SK-N-SH (cell line): ENCODE measurements around the gene MAP1LC3A. TPM values are rescaled to one million over a fixed set of nuclear protein-coding genes. Genes with fewer than 3 reads are reported as not detected.
A peak's percentile ranks its signal among the peaks of the same experiment; 100 is the strongest.

ENCODE experiments used
- CTCF ChIA-PET: fragments of 300-600, 350-600 bp; formaldehyde crosslinking; extraction: SDS; loops from one replicate; lab custom pipeline; 2021; lab: Yijun Ruan, JAX
- POLR2A ChIA-PET: fragments of 350-600 bp; sonication (Branson Sonifier 250); formaldehyde crosslinking; extraction: SDS; loops from one replicate; lab custom pipeline; 2020; ENCODE audit warnings: antibody characterized with exemption, inconsistent platforms; lab: Yijun Ruan, JAX
- DNase-seq: peaks from one replicate; pipeline ENCODE4 v3.0.0; 2012
- H2AFZ ChIP-seq: fragments of 200-600 bp; sonication (generic); 2 replicates; pipeline ENCODE4 v1.8.1; 2016; ENCODE audit warnings: antibody characterized with exemption, mild to moderate bottlenecking, low read depth
- H3F3A ChIP-seq: fragments of 200-600 bp; sonication (generic); replicated peaks from 2 replicates; pipeline ENCODE3; 2016; ENCODE audit warnings: antibody characterized with exemption, mild to moderate bottlenecking; ENCODE audit not compliant: insufficient read depth
- H3K27ac ChIP-seq, 2 experiments: fragments of 200-500 bp in 1 of 2; fragments of 200-600 bp in 1 of 2; sonication (Bioruptor generic) in 1 of 2; sonication (generic), shearing (Covaris generic) in 1 of 2; 2 replicates each; pipeline versions ENCODE4 v1.5.1 to v1.6.1; 2014 to 2016; ENCODE audit warnings: low read depth in 2 of 2, inconsistent platforms in 1 of 2, low read length in 1 of 2, mild to moderate bottlenecking in 1 of 2, mixed read lengths in 1 of 2
- H3K27me3 ChIP-seq: fragments of 200-600 bp; sonication (generic), shearing (Covaris generic); 2 replicates; pipeline ENCODE4 v1.6.1; 2016; ENCODE audit warnings: mixed run types; ENCODE audit not compliant: insufficient read depth
- H3K36me3 ChIP-seq, 2 experiments: fragments of 200-500 bp in 1 of 2; fragments of 200-600 bp in 1 of 2; sonication (Bioruptor generic) in 1 of 2; sonication (generic) in 1 of 2; replicated peaks in 1 of 2; 2 replicates each; pipeline versions ENCODE3 to v1.5.1; 2014 to 2016; ENCODE audit warnings: low read length in 1 of 2, mild to moderate bottlenecking in 1 of 2; ENCODE audit not compliant: insufficient read depth in 2 of 2, control insufficient read depth in 1 of 2
- H3K4me1 ChIP-seq, 2 experiments: fragments of 200-500 bp in 1 of 2; fragments of 200-600 bp in 1 of 2; sonication (Bioruptor generic) in 1 of 2; sonication (generic), shearing (Covaris generic) in 1 of 2; 2 replicates each; pipeline versions ENCODE4 v1.5.1 to v1.6.1; 2014 to 2016; ENCODE audit warnings: low read depth in 1 of 2, low read length in 1 of 2, mixed run types in 1 of 2; ENCODE audit not compliant: insufficient read depth in 2 of 2, control insufficient read depth in 1 of 2
- H3K4me2 ChIP-seq: fragments of 200-600 bp; sonication (generic), shearing (Covaris generic); 2 replicates; pipeline ENCODE4 v1.6.1; 2017; ENCODE audit warnings: mixed run types
- H3K4me3 ChIP-seq, 2 experiments: fragments of 200-500 bp in 1 of 2; fragments of 200-600 bp in 1 of 2; sonication (Bioruptor generic) in 1 of 2; sonication (generic), shearing (Covaris generic) in 1 of 2; 2 replicates each; pipeline versions ENCODE4 v1.5.1 to v1.8.1; 2014 to 2016; ENCODE audit warnings: low read depth in 2 of 2, inconsistent platforms in 1 of 2, low read length in 1 of 2, mild to moderate bottlenecking in 1 of 2, mixed read lengths in 1 of 2, moderate library complexity in 1 of 2
- H3K79me2 ChIP-seq: fragments of 200-600 bp; sonication (generic); 2 replicates; pipeline ENCODE4 v1.8.1; 2017; ENCODE audit warnings: mild to moderate bottlenecking; ENCODE audit not compliant: insufficient read depth
- H3K9ac ChIP-seq: fragments of 200-600 bp; sonication (generic); 2 replicates; pipeline ENCODE4 v1.6.1; 2017; ENCODE audit warnings: mixed run types
- H3K9me2 ChIP-seq: fragments of 200-600 bp; sonication (generic); 2 replicates; pipeline ENCODE4 v1.6.1; 2017; ENCODE audit warnings: mixed run types
- H3K9me3 ChIP-seq: fragments of 200-600 bp; sonication (generic); 2 replicates; pipeline ENCODE4 v1.6.1; 2017; ENCODE audit warnings: mixed run types, mild to moderate bottlenecking, moderate library complexity
- H4K20me1 ChIP-seq: fragments of 200-600 bp; sonication (generic); 2 replicates; pipeline ENCODE4 v1.6.1; 2017; ENCODE audit warnings: mild to moderate bottlenecking, mixed run types; ENCODE audit not compliant: insufficient read depth
- EZH2phosphoT487 ChIP-seq: fragments of 200-600 bp; sonication (generic); IDR thresholded peaks from 2 replicates; pipeline ENCODE4 v1.6.1; 2017; ENCODE audit warnings: low read depth, mixed run types, mild to moderate bottlenecking, antibody characterized with exemption, moderate library complexity, borderline replicate concordance
- FOSL2 ChIP-seq: IDR thresholded peaks from 2 replicates; pipeline ENCODE4 v1.4.0; 2012; ENCODE audit warnings: low read depth, mild to moderate bottlenecking, moderate library complexity, borderline replicate concordance
- FOXJ3 ChIP-seq: sonication (generic); formaldehyde crosslinking; IDR thresholded peaks from 2 replicates; pipeline ENCODE4 v1.5.1; 2020; ENCODE audit warnings: mild to moderate bottlenecking, missing genetic modification reagents
- FOXM1 ChIP-seq: IDR thresholded peaks from 2 replicates; pipeline ENCODE4 v1.4.0; 2012; ENCODE audit warnings: low read depth, mild to moderate bottlenecking
- GATA2 ChIP-seq: sonication (generic); formaldehyde crosslinking; IDR thresholded peaks from 2 replicates; pipeline ENCODE4 v1.5.0; 2020; ENCODE audit warnings: mild to moderate bottlenecking, missing genetic modification reagents
- JUND ChIP-seq: IDR thresholded peaks from 2 replicates; pipeline ENCODE4 v1.4.0; 2012
- MEF2A ChIP-seq: IDR thresholded peaks from 2 replicates; pipeline ENCODE4 v1.4.0; 2012; ENCODE audit warnings: low read depth, borderline replicate concordance
- MXI1 ChIP-seq: IDR thresholded peaks from 2 replicates; pipeline ENCODE4 v1.6.1; 2012; ENCODE audit warnings: mild to moderate bottlenecking, low read depth, low read length, improper control_type of control experiment
- NFIC ChIP-seq: IDR thresholded peaks from 2 replicates; pipeline ENCODE4 v1.4.0; 2012; ENCODE audit warnings: borderline replicate concordance
- PBX3 ChIP-seq: IDR thresholded peaks from 2 replicates; pipeline ENCODE4; 2012
- REST ChIP-seq: IDR thresholded peaks from 2 replicates; pipeline ENCODE4 v1.6.1; 2012; ENCODE audit warnings: mild to moderate bottlenecking, low read depth, low read length, moderate library complexity
- RXRA ChIP-seq: IDR thresholded peaks from 2 replicates; pipeline ENCODE4 v1.4.0; 2012; ENCODE audit warnings: low read depth, mild to moderate bottlenecking, borderline replicate concordance
- SIN3A ChIP-seq: IDR thresholded peaks from 2 replicates; pipeline ENCODE4 v1.6.1; 2012; ENCODE audit warnings: low read depth, mild to moderate bottlenecking, low read length, moderate library complexity, borderline replicate concordance
- TCF12 ChIP-seq: IDR thresholded peaks from 2 replicates; pipeline ENCODE4 v1.4.0; 2012
- USF2 ChIP-seq: fragments of 150-350 bp; IDR thresholded peaks from 2 replicates; pipeline ENCODE4 v1.6.1; 2017; ENCODE audit warnings: antibody characterized with exemption, low read length, low read depth, borderline replicate concordance
- ZBTB33 ChIP-seq: IDR thresholded peaks from 2 replicates; pipeline ENCODE4 v1.4.0; 2012; ENCODE audit warnings: low read depth, borderline replicate concordance
- WGBS: methylation state at CpG from one replicate; pipeline ENCODE4 v1.1.6; 2017; ENCODE audit warnings: low lambda C conversion rate; 5-methylcytosine and 5-hydroxymethylcytosine counted together
- polyA plus RNA-seq, 3 experiments: library from polyadenylated mRNA; depleted of rRNA; stranded (reverse); fragments of >200 nt; gene quantifications; 2 replicates each; pipeline ENCODE4 v1.2.3, GENCODE V29; 2012

Gene MAP1LC3A
- polyA plus RNA-seq, 1 of the 3 experiments (the other 2 are of a cell fraction) = 24.9 TPM

GRCh38 chr20:34600892-34601653 lies 42.6 kb downstream of the MAP1LC3A start:
- Histone ChIP-seq H3K79me2 (no peaks in the 10 kb centered on the region), H3K4me3 (no peak overlapping the region), H3K9me3 (no peaks in the 10 kb centered on the region), H3F3A (no peaks in the 10 kb centered on the region), H3K27ac (no peak overlapping the region), H4K20me1 (no peaks in the 10 kb centered on the region), H3K4me2 (no peak overlapping the region), H3K9me2 (no peaks in the 10 kb centered on the region), H2AFZ (no peak overlapping the region), H3K9ac (no peak overlapping the region), H3K27me3 (no peaks in the 10 kb centered on the region), H3K4me1 (peaks cover 0 to 5% of the 10 kb centered on the region in 2 experiments; a peak in 2 of 4 replicates), H3K36me3 (no peaks in the 10 kb centered on the region)
- no peak for DNase-seq
- POLR2A ChIA-PET = no interaction called here
- CTCF ChIA-PET = no interaction called here
- WGBS = 84% methylated on average over 9 of the region's 9 CpGs
- TF ChIP-seq EZH2phosphoT487 = no peak
- no peak for TF ChIP-seq SIN3A
- no peak for TF ChIP-seq ZBTB33
- TF ChIP-seq FOXJ3 (CRISPR knock-in tag) = no peak
- TF ChIP-seq USF2 = no peak
- TF ChIP-seq PBX3 = no peak
- no peak for TF ChIP-seq MEF2A
- TF ChIP-seq MXI1 = no peak

- Histone ChIP-seq H3K4me3 (no peak overlapping the region), H3K9ac (no peak overlapping the region), H3K9me2 (no peaks in the 10 kb centered on the region), H3K9me3 (no peaks in the 10 kb centered on the region), H3K27ac (peak overlapping the region in 1 of 2 experiments; percentile 20; a peak in 1 of 4 replicates), H3K36me3 (no peaks in the 10 kb centered on the region), H3K27me3 (no peaks in the 10 kb centered on the region), H3F3A (no peaks in the 10 kb centered on the region)
- CTCF ChIA-PET = no interaction called here
- DNase-seq = peak; percentile 48
- TF ChIP-seq MXI1 = no peak
- peak; percentile 55; the same call in 1 of the 2 replicates for TF ChIP-seq NFIC
- TF ChIP-seq GATA2 (CRISPR knock-in tag) = no peak
- TF ChIP-seq JUND = no peak
- TF ChIP-seq RXRA = no peak
- TF ChIP-seq FOSL2 = peak; percentile 27; the same call in 1 of the 2 replicates
- TF ChIP-seq FOXM1 = no peak
- no peak for TF ChIP-seq REST
- TF ChIP-seq TCF12 = peak; percentile 56
- no peak for TF ChIP-seq SIN3A
- no peak for TF ChIP-seq MEF2A
- TF ChIP-seq, all 33 proteins: peak for 3
- H3K4me2 ChIP-seq = no peak overlapping the region
- 73% methylated on average over 8 of the region's 8 CpGs for WGBS
- H4K20me1 ChIP-seq = no peaks in the 10 kb centered on the region
- peaks cover 0 to 5% of the 10 kb centered on the region in 2 experiments; a peak in 2 of 4 replicates for H3K4me1 ChIP-seq
- H3K79me2 ChIP-seq = no peaks in the 10 kb centered on the region
- POLR2A ChIA-PET = no interaction called here
- no peak overlapping the region for H2AFZ ChIP-seq
These were observed 46.7 kb downstream of the MAP1LC3A start for GRCh38 chr20:34604980-34605788.
